NCI-H2227 (cell line): ENCODE results near the gene ADGB.

ENCODE experiments used
- DNase-seq: peaks from one replicate; lab custom pipeline; 2025; ENCODE audit not compliant: unreplicated experiment; lab: John Stamatoyannopoulos, UW

Gene ADGB

GRCh38 chr6:146859795-146860495 is 261.2 kb downstream of the ADGB start:
- DNase-seq = no peak

- no peak for DNase-seq
These were observed 261.8 kb downstream of the ADGB start for GRCh38 chr6:146860583-146860982.

GRCh38 chr6:146861029-146861563 is 262.3 kb downstream of the ADGB start:
- no peak for DNase-seq

GRCh38 chr6:146861716-146862115 is 262.9 kb downstream of the ADGB start:
- DNase-seq = no peak

- no peak for DNase-seq
These were observed 263.7 kb downstream of the ADGB start for GRCh38 chr6:146862508-146862919.

GRCh38 chr6:146864300-146864699 is 265.5 kb downstream of the ADGB start:
- DNase-seq = no peak

DNA sequence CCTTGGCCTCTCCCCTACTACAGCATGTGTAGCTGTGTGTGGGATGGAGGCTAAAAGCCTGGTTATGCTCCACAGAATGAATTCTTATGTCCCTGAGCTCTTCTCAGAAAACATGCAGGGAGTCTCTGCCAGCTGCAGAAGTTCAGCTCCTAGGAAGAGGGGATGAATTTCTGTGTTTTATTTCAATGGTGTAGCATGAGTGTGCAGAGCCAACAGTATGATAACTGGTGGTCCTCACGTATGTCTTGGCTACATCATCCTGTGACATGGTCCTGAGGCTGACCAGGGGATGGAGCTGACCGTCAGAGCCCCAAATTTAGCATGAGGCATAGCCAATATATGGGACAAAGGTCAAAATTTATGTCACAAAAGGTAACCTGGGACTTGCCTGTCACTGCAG is 266.1 kb downstream of the ADGB start:
- DNase-seq = no peak
